HG03095 (cell line): ENCODE results near the gene MCRS1.
A peak's percentile ranks its signal among the peaks of the same experiment; 100 is the strongest.
"Not testable (repeated sequence)": the region's sequence is repeated elsewhere in the genome, so short reads cannot be mapped to it uniquely, and the experiment has no call there.

ENCODE experiments used
- ATAC-seq: cut with Tn5 transposase; IDR thresholded peaks from one replicate; pipeline ENCODE4 v1.9.1; 2021; ENCODE audit warnings: moderate library complexity; ENCODE audit not compliant: unreplicated experiment

Gene MCRS1

DNA sequence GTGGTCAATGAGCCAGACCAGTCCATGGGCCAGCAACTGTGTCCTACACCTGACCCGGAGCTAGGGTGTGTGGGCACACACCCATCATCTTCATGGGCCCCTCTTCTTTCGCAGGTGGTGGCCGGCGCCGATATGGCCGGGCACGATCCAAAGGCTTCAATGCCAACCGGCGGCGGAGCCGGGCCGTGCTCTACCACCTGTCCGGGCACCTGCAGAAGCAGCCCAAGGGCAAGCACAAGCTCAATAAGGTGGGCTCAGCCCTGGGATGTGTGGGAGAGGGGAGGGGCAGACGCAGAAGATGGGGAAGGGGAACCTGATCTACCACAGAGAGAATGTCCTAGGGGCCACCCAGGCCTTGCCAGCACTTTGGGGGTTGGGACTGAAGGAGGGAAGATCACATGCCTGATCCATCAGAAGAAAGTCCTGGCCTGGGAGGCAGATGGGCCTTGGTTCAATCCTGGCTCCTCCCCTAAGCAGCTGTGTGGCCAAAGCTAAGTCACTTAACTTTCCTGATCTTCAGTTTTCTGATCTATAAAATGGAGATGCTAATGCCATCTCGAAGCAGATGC, 25.3 kb downstream of the MCRS1 start:
- ATAC-seq: no peak

GRCh38 chr12:49541911-49542505, 25.9 kb downstream of the MCRS1 start:
- no peak for ATAC-seq

DNA sequence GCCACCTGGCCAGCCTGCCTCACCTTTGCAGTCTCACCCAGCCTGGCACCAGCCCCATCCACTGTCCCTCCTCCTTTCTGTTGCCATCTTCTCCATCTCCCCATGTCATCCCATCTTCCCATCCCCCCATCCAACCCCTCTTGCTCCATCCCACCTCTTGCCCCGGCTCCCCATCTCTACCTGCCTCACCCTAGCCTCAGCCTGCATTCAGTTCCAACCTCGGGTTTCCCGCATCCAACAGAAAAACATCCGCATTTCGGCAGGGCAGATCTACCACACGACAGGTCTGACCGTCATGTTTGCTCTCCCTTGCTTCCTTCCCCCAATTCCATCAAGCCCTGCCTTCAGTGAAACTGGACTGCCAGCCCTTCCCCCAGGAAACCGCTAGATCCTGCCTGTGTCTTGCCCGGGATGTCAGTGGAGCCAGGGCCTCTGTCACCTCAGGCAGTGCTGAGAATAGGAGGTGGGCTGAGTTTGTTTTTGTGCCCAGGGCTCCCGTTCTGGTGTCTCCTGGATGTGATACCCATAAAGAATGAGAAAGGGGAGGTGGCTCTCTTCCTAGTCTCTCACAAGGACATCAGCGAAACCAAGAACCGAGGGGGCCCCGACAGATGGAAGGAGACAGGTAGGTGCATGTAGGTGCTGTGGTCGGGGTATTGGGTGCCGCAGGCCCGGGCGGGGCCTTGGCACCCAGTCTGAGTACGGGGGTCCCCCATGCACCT, 26.6 kb downstream of the MCRS1 start:
- no peak for ATAC-seq

- no peak for ATAC-seq
Measured at GRCh38 chr12:49540229-49541139, 27.5 kb downstream of the MCRS1 start.

- no peak for ATAC-seq
Measured at GRCh38 chr12:49539406-49540228, 28.3 kb downstream of the MCRS1 start.

- peak; percentile 51 for ATAC-seq
Measured at GRCh38 chr12:49538510-49539403, 29.2 kb downstream of the MCRS1 start, which contains the start of gene KCNH3. KCNH3 (plus strand) TSS chr12:49539030; CDS start chr12:49539417, 387 bp downstream.

DNA sequence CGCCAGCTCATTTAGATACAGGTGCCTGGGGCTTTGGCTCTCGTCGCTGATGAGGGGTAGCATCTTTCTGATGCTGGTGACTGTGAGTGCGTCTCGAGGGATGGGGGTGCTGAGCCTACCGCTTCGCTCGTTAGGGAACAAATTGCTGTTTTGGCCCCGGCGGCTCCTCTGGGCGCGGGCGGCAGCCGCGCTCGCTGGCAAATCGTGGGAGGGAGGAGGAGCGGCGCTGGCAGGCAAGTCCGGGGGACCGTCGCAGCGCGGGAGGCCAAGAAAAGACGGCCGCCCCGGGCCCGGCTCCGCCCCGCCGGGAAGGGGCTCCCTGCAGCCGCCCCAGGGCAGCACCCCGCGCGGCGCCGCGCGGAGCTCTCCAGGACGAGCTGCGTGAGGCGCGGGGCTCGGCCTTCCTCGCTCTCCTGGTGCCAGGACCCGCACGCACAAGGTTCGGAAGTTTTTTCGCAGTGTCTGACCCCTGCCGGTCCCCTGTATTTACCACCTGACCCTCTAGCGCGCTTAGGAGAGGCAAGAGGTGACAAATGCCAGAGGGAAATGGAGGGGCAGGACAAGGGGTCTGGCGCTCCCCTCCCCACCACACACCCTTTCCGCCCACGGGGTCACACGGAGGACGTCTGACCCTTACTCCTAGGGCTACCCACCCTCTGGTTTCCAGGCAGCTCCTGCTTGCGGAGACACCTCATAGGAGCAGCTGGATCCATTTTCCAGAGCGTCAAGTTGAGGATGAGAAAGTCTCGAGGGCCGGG, 30.0 kb downstream of the MCRS1 start:
- no peak for ATAC-seq

DNA sequence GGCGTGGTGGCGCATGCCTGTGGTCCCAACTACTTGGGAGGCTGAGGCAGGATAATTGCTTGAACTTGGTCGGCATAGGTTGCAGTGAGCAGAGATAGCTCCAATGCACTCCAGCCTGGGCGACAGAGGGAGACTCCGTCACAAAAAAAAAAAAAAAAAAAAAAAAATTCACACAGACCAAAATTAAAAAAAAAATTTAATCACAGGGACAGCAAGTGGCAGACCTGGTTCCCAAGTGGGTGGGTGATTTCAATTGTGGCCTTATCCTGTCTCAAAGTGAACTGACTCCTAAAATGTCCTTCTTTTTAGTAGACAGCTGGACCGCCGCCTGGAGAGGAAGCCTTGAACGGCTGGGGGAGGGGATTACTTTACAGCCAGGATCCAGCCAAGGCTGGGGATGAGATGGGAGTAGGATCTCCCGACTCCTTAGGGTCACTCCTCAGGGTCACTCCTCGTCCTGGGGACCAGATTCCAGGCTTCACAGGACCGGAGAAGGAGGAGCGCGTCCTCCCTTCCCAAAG, 30.7 kb downstream of the MCRS1 start:
- ATAC-seq: no peak

- no peak for ATAC-seq
Measured at GRCh38 chr12:49536526-49537071, 31.3 kb downstream of the MCRS1 start.

- no peak for ATAC-seq
Measured at GRCh38 chr12:49535921-49536525, 31.9 kb downstream of the MCRS1 start.

DNA sequence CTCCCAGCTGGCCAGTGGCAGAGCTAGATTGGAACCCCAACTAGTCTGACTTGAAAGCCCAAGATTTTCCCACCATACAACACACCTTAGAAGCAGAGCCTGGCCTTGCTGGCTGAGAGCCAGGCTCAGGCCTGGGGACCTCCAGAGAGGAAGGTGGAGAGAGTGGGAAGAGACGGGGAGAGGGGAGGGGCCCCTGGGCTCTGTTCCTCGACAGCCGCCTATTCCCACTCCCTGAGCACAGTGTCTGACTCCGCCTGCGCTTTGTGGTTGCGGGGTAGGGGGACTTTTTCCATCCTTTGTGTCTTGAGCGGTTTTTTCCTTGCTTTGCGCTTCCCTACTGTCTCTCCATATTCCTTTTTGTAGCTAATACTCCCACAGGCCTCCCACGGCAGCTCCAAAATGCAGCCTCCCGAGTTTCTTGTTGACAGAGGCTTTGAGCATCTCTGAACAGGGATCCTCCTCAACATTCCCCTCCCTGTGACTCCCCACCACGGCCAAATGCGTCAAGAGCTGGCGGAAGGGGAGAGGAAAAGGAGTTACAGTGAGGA, 33.1 kb downstream of the MCRS1 start:
- ATAC-seq: no peak

DNA sequence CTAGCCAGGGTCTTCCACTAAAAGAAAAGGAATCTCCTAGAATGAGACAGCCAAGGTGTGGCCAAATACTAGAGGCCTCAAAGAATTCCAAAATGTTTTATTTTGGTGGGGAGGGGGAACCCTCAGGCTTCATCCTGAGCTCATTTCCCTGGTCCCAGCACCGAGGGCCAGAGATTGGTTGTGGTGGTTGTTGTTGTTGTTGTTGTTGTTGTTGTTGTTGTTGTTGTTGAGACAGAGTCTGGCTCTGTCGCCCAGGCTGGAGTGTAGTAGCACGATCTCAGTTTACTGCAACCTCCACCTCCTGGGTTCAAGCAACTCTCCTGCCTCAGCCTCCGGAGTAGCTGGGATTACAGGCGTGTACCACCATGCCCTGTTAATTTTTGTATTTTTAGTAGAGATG, 33.8 kb downstream of the MCRS1 start:
- ATAC-seq: not testable (repeated sequence)

DNA sequence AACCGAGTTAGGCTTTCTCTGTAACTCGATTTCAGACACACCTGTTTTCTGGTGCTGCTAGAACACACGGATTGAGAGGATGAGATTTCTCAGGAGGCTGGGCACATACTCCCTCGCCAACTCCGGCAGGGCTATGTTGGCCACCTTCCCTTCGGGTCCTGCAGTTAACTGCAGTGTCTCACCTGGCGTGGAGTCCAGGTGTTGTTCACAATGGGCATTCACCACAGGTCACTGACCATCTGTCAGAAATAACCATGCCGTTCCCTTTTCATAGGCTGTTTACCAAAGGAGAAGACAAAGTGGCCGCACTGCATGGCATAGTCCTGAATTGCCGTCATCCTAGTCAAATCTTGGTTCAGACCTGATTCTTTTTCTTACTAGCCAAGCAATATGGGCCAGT, 34.6 kb downstream of the MCRS1 start:
- no peak for ATAC-seq

GRCh38 chr12:49531745-49532144, 36.2 kb downstream of the MCRS1 start:
- ATAC-seq: no peak

- ATAC-seq: no peak
Measured at GRCh38 chr12:49529414-49529813, 38.5 kb downstream of the MCRS1 start.

- ATAC-seq: no peak
Measured at GRCh38 chr12:49527361-49528130, 40.4 kb downstream of the MCRS1 start.

GRCh38 chr12:49525942-49526341, 42.0 kb downstream of the MCRS1 start:
- no peak for ATAC-seq
